ENCODE measurements around the gene PRICKLE1.

The PRICKLE1 gene

GRCh38 chr12:42587601-42588523 is 1.7 kb downstream of the PRICKLE1 start:
- no peak for DNase-seq

- no peak for DNase-seq
Measured at GRCh38 chr12:42586268-42586667, 3.3 kb downstream of the PRICKLE1 start.

GRCh38 chr12:42585841-42586216 is 3.7 kb downstream of the PRICKLE1 start:
- DNase-seq: no peak

- DNase-seq: no peak
Measured at GRCh38 chr12:42585154-42585840, 4.2 kb downstream of the PRICKLE1 start.

- DNase-seq: no peak
Measured at GRCh38 chr12:42584651-42585111, 4.9 kb downstream of the PRICKLE1 start.

GRCh38 chr12:42583016-42583415 is 6.5 kb downstream of the PRICKLE1 start:
- DNase-seq: no peak

- no peak for DNase-seq
Measured at GRCh38 chr12:42582498-42582897, 7.0 kb downstream of the PRICKLE1 start.

GRCh38 chr12:42582050-42582449 is 7.5 kb downstream of the PRICKLE1 start:
- no peak for DNase-seq

GRCh38 chr12:42576374-42576773 is 13.2 kb downstream of the PRICKLE1 start:
- DNase-seq: no peak

- no peak for DNase-seq
Measured at GRCh38 chr12:42575717-42576116, 13.8 kb downstream of the PRICKLE1 start.

GRCh38 chr12:42574851-42575266 is 14.7 kb downstream of the PRICKLE1 start:
- DNase-seq: no peak

- DNase-seq: no peak
Measured at GRCh38 chr12:42571327-42572009, 18.1 kb downstream of the PRICKLE1 start.

- peak; percentile 60 for DNase-seq
Measured at GRCh38 chr12:42570076-42570475, 19.5 kb downstream of the PRICKLE1 start.

GRCh38 chr12:42568952-42569915 is 20.3 kb downstream of the PRICKLE1 start:
- DNase-seq: peak; percentile 55

GRCh38 chr12:42565633-42566032 is 23.9 kb downstream of the PRICKLE1 start:
- DNase-seq: no peak

GRCh38 chr12:42564996-42565395 is 24.6 kb downstream of the PRICKLE1 start:
- DNase-seq: no peak

GRCh38 chr12:42564556-42564955 is 25.0 kb downstream of the PRICKLE1 start:
- DNase-seq: no peak

GRCh38 chr12:42560977-42561376 is 28.6 kb downstream of the PRICKLE1 start:
- DNase-seq: no peak

- DNase-seq: no peak
Measured at GRCh38 chr12:42557586-42558172, 31.9 kb downstream of the PRICKLE1 start.

- no peak for DNase-seq
Measured at GRCh38 chr12:42556917-42557316, 32.6 kb downstream of the PRICKLE1 start.

GRCh38 chr12:42552822-42553221 is 36.7 kb downstream of the PRICKLE1 start:
- no peak for DNase-seq

- no peak for DNase-seq
Measured at GRCh38 chr12:42550800-42551199, 38.7 kb downstream of the PRICKLE1 start.
